ENCODE measurements around the gene FAM161A. TPM values are rescaled to one million over a fixed set of nuclear protein-coding genes. Genes with fewer than 3 reads are reported as not detected.
"Not testable (repeated sequence)": the region's sequence is repeated elsewhere in the genome, so short reads cannot be mapped to it uniquely, and the experiment has no call there.

FAM161A gene
- total RNA-seq, 1 experiment from 2014 or later, result 12.2 TPM

DNA sequence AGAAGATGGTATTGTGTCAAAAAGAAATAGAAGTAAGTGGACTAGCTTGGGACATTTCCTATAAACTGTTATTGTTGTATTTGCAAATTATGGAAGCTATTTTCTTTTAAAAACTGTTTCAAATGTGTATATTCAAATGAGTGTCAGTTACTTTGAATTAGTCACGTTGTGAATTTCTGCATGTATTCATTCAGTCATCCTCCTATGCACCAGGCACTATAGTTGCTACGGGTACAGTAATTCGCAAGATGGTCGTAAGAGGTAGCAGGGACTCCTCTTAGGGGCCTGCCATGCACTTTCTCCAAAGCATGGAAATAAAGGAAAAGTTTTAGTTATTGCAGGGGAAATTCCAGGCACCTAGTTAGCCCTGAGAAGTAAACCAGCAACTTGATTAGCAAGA is 51.3 kb downstream of the FAM161A start:
- H3K4me3 ChIP-seq, result no peak overlapping the region
- H3K27me3 ChIP-seq (ENCODE audit: insufficient read depth, low read depth), result no peaks in the 10 kb centered on the region
- H3K79me2 ChIP-seq (ENCODE audit: low read depth), result no peaks in the 10 kb centered on the region
- H3K27ac ChIP-seq, result no peak overlapping the region
- no peak overlapping the region for H3K4me2 ChIP-seq
- 0 out of 2 replicates have a peak, but pooled peaks cover 5% of the 10 kb centered on the region for H3K9me3 ChIP-seq (ENCODE audit: insufficient read depth, low read depth)
- CTCF ChIA-PET, result no interaction called here
- H3K4me1 ChIP-seq (replicated peaks; ENCODE audit: insufficient read depth), result 0 out of 2 replicates have a peak, but pooled peaks cover 6% of the 10 kb centered on the region
- POLR2A ChIA-PET (ENCODE audit: unreplicated experiment), result no interaction called here
- H3K36me3 ChIP-seq (ENCODE audit: low read depth), result no peaks in the 10 kb centered on the region
- H4K20me1 ChIP-seq (ENCODE audit: insufficient read depth), result no peaks in the 10 kb centered on the region
- no TSS peak for BruUV-seq (replicated peaks)
- no peak for DNase-seq
- H3F3A ChIP-seq (ENCODE audit: insufficient read depth, low read depth), result no peaks in the 10 kb centered on the region
- intact Hi-C loops (cut with micrococcal nuclease; ENCODE audit: unreplicated experiment), result no loop called here
- TF ChIP-seq, protein P1, sequence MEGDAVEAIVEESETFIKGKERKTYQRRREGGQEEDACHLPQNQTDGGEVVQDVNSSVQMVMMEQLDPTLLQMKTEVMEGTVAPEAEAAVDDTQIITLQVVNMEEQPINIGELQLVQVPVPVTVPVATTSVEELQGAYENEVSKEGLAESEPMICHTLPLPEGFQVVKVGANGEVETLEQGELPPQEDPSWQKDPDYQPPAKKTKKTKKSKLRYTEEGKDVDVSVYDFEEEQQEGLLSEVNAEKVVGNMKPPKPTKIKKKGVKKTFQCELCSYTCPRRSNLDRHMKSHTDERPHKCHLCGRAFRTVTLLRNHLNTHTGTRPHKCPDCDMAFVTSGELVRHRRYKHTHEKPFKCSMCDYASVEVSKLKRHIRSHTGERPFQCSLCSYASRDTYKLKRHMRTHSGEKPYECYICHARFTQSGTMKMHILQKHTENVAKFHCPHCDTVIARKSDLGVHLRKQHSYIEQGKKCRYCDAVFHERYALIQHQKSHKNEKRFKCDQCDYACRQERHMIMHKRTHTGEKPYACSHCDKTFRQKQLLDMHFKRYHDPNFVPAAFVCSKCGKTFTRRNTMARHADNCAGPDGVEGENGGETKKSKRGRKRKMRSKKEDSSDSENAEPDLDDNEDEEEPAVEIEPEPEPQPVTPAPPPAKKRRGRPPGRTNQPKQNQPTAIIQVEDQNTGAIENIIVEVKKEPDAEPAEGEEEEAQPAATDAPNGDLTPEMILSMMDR (conservative IDR thresholded peaks at IDR 0.05), result no peak
- no peak for TF ChIP-seq EZH2 (IDR thresholded peaks at IDR 0.05; ENCODE audit: low read depth)
- H3K9me2 ChIP-seq (ENCODE audit: insufficient read depth), result no peaks in the 10 kb centered on the region
- H2AFZ ChIP-seq, result no peak overlapping the region

DNA sequence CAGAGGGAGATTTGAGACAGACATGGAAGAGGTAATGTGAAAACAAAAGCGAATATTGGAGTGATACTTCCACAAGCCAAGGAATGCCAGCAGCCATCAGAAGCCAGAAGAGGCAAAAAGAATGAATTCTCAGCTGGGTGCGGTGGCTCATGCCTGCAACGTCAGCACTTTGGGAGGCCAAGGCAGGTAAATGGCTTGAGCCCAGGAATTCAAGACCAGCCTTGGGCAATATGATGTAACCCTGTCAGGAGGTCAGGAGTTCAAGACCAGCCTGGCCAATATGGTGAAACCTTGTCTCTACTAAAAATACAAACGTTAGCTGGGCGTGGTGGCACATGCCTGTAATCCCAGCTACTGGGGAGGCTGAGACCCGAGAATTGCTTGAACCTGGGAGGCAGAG is 54.8 kb downstream of the FAM161A start:
- no peaks in the 10 kb centered on the region for H3F3A ChIP-seq (ENCODE audit: insufficient read depth, low read depth)
- 0 out of 2 replicates have a peak, but pooled peaks cover 6% of the 10 kb centered on the region for H3K4me1 ChIP-seq (replicated peaks; ENCODE audit: insufficient read depth)
- CTCF ChIA-PET, result no interaction called here
- H3K4me2 ChIP-seq, result no peak overlapping the region
- H3K9me3 ChIP-seq (ENCODE audit: insufficient read depth, low read depth), result 0 out of 2 replicates have a peak, but pooled peaks cover 5% of the 10 kb centered on the region
- H2AFZ ChIP-seq, result no peak overlapping the region
- no peaks in the 10 kb centered on the region for H3K9me2 ChIP-seq (ENCODE audit: insufficient read depth)
- no peaks in the 10 kb centered on the region for H4K20me1 ChIP-seq (ENCODE audit: insufficient read depth)
- no peak for DNase-seq
- intact Hi-C loops (cut with micrococcal nuclease; ENCODE audit: unreplicated experiment), result no loop called here
- H3K79me2 ChIP-seq (ENCODE audit: low read depth), result no peaks in the 10 kb centered on the region
- no peaks in the 10 kb centered on the region for H3K27me3 ChIP-seq (ENCODE audit: insufficient read depth, low read depth)
- H3K36me3 ChIP-seq (ENCODE audit: low read depth), result no peaks in the 10 kb centered on the region
- POLR2A ChIA-PET (ENCODE audit: unreplicated experiment), result no interaction called here
- TF ChIP-seq, protein P1 (conservative IDR thresholded peaks at IDR 0.05), result no peak
- no peak for TF ChIP-seq EZH2 (IDR thresholded peaks at IDR 0.05; ENCODE audit: low read depth)
- BruUV-seq (replicated peaks), result no TSS peak
- H3K27ac ChIP-seq, result no peak overlapping the region
- H3K4me3 ChIP-seq, result no peak overlapping the region

DNA sequence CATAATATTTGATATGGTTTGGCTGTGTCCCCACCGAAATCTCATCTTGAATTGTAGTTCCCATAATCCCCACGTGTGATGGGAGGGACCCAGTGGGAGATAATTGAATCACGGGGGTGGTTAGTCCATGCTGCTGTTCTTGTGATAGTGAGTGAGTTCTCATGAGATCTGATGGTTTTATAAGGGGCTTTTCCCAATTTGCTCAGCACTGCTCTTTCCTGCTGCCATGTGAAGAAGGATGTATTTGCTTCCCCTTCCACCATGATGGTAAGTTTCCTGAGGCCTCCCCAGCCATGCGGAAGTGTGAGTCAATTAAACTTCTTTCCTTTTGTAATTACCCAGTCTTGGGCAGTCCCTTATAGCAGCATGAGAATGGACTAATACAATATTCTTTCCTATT is 56.4 kb downstream of the FAM161A start:
- H3K4me3 ChIP-seq; DNase-seq; BruUV-seq (replicated peaks); H3K27ac ChIP-seq; H3K9me2 ChIP-seq (ENCODE audit: insufficient read depth); H3K9me3 ChIP-seq (ENCODE audit: insufficient read depth, low read depth); H3F3A ChIP-seq (ENCODE audit: insufficient read depth, low read depth); H3K4me2 ChIP-seq; H2AFZ ChIP-seq; H3K27me3 ChIP-seq (ENCODE audit: insufficient read depth, low read depth); intact Hi-C loops (cut with micrococcal nuclease; ENCODE audit: unreplicated experiment); H3K36me3 ChIP-seq (ENCODE audit: low read depth); H3K79me2 ChIP-seq (ENCODE audit: low read depth); H4K20me1 ChIP-seq (ENCODE audit: insufficient read depth); CTCF ChIA-PET; POLR2A ChIA-PET (ENCODE audit: unreplicated experiment); H3K4me1 ChIP-seq (replicated peaks; ENCODE audit: insufficient read depth): not testable (repeated sequence)

DNA sequence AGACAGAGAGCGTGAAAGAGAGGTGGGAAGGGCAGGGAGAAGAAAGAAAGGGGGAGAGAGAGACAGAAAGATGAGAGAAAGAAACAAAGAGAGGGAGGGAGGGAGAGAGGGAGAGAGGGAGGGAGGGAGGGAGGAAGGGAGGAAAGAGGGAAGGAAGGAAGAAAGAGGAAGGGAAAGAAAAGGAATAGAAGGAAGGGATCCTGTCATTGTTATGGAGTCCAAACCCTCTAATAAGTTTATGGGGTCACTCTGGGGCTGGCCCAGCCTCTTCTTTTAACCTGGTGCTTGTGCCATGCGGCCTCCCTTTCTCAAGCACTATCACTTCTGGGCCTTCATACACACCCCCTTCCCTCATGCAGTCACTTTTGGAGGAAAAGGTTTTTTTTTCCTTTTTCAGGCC is 58.5 kb downstream of the FAM161A start:
- BruUV-seq (replicated peaks), result no TSS peak
- intact Hi-C loops (cut with micrococcal nuclease; ENCODE audit: unreplicated experiment), result no loop called here
- H3K4me2 ChIP-seq, result no peak overlapping the region
- no peak overlapping the region for H3K4me3 ChIP-seq
- POLR2A ChIA-PET (ENCODE audit: unreplicated experiment), result no interaction called here
- H3K4me1 ChIP-seq (replicated peaks; ENCODE audit: insufficient read depth), result 0 out of 2 replicates have a peak, but pooled peaks cover 6% of the 10 kb centered on the region
- H3K27me3 ChIP-seq (ENCODE audit: insufficient read depth, low read depth), result no peaks in the 10 kb centered on the region
- H3K9me2 ChIP-seq (ENCODE audit: insufficient read depth), result no peaks in the 10 kb centered on the region
- H3K9me3 ChIP-seq (ENCODE audit: insufficient read depth, low read depth), result 0 out of 2 replicates have a peak, but pooled peaks cover 5% of the 10 kb centered on the region
- H3K79me2 ChIP-seq (ENCODE audit: low read depth), result no peaks in the 10 kb centered on the region
- H3K36me3 ChIP-seq (ENCODE audit: low read depth), result no peaks in the 10 kb centered on the region
- no peaks in the 10 kb centered on the region for H3F3A ChIP-seq (ENCODE audit: insufficient read depth, low read depth)
- no peak overlapping the region for H3K27ac ChIP-seq
- TF ChIP-seq, protein P1 (conservative IDR thresholded peaks at IDR 0.05), result no peak
- TF ChIP-seq EZH2 (IDR thresholded peaks at IDR 0.05; ENCODE audit: low read depth), result no peak
- no peak overlapping the region for H2AFZ ChIP-seq
- no peaks in the 10 kb centered on the region for H4K20me1 ChIP-seq (ENCODE audit: insufficient read depth)
- no peak for DNase-seq
- CTCF ChIA-PET, result no interaction called here

All from PC-9 (cell line).